ENCODE results near the gene GOSR1. TPM values are rescaled to one million over a fixed set of nuclear protein-coding genes. Genes with fewer than 3 reads are reported as not detected.

The GOSR1 gene
- total and polyA plus RNA-seq, 12 donors, result 7.9 to 43.9 (median 32.2) TPM

- WGBS, 2 donors, result 97 to 98% methylated on average over 1 of the region's 1 CpG
- no peaks in the 10 kb centered on the region for H3K27me3 ChIP-seq
- DNase-seq (no peak), ATAC-seq (no peak)
- H3K36me3 ChIP-seq, result peaks cover 0 to 94% (median 58%) of the 10 kb centered on the region in 9 donors
- peak overlapping the region in 5 of 10 donors; percentile 5 to 60 (median 47) for H3K27ac ChIP-seq
- no peak overlapping the region for H3K4me3 ChIP-seq
- peaks cover 0 to 24% (median 18%) of the 10 kb centered on the region in 9 donors for H3K4me1 ChIP-seq
- no peaks in the 10 kb centered on the region for H3K9me3 ChIP-seq
- TF ChIP-seq CTCF (IDR thresholded peaks at IDR 0.05), result no peak
- intact Hi-C loops (cut with DNase I), result no loop called here
Measured at GRCh38 chr17:30483159-30483558, 6.0 kb downstream of the GOSR1 start.

GRCh38 chr17:30493780-30494179, 16.6 kb downstream of the GOSR1 start:
- WGBS, 2 donors, result 60 to 62% methylated on average over 2 of the region's 2 CpGs
- DNase-seq, result no peak
- TF ChIP-seq CTCF (IDR thresholded peaks at IDR 0.05), result no peak

GRCh38 chr17:30495586-30495985, 18.4 kb downstream of the GOSR1 start:
- DNase-seq, result no peak
- no peak overlapping the region for H3K27ac ChIP-seq
- intact Hi-C loops (cut with DNase I), result no loop called here
- H3K9me3 ChIP-seq, result no peaks in the 10 kb centered on the region
- ATAC-seq, result no peak
- H3K4me3 ChIP-seq, result no peak overlapping the region
- H3K36me3 ChIP-seq, result peaks cover 0 to 100% (median 70%) of the 10 kb centered on the region in 9 donors
- no peaks in the 10 kb centered on the region for H3K27me3 ChIP-seq
- H3K4me1 ChIP-seq, result peaks cover 0 to 8% (median 0%) of the 10 kb centered on the region in 9 donors
- TF ChIP-seq CTCF (IDR thresholded peaks at IDR 0.05), result no peak

More at GRCh38 chr17:30493780-30494179, 16.6 kb downstream of the GOSR1 start:
- Histone ChIP-seq H3K9me3 (no peaks in the 10 kb centered on the region), H3K4me1 (peaks cover 0 to 8% (median 0%) of the 10 kb centered on the region in 9 donors), H3K4me3 (no peak overlapping the region), H3K36me3 (peaks cover 0 to 100% (median 81%) of the 10 kb centered on the region in 9 donors), H3K27ac (no peak overlapping the region), H3K27me3 (no peaks in the 10 kb centered on the region)
- ATAC-seq, result no peak
- intact Hi-C loops (cut with DNase I), result no loop called here

GRCh38 chr17:30503558-30503957, 26.4 kb downstream of the GOSR1 start:
- Histone ChIP-seq H3K27me3 (no peaks in the 10 kb centered on the region), H3K36me3 (peaks cover 0 to 100% (median 31%) of the 10 kb centered on the region in 9 donors), H3K4me3 (no peak overlapping the region), H3K9me3 (no peaks in the 10 kb centered on the region), H3K4me1 (no peaks in the 10 kb centered on the region), H3K27ac (no peak overlapping the region)
- no peak for ATAC-seq
- intact Hi-C loops (cut with DNase I), result no loop called here
- TF ChIP-seq CTCF (IDR thresholded peaks at IDR 0.05), result no peak
- DNase-seq, result no peak
- 87 to 88% methylated on average over 4 of the region's 4 CpGs for WGBS, 2 donors
